Measurements from ENCODE around the gene BPTF. TPM values are rescaled to one million over a fixed set of nuclear protein-coding genes. Genes with fewer than 3 reads are reported as not detected.
"Not testable (repeated sequence)": the region's sequence is repeated elsewhere in the genome, so short reads cannot be mapped to it uniquely, and the experiment has no call there.

The BPTF gene
- total RNA-seq, 5 donors from 2014 or later (not counting 1 experiment from before 2014, with no cell fraction given) = 155 to 173 (median 168) TPM

- POLR2A ChIA-PET; H3K4me3 Mint-ChIP-seq; DNase-seq; H3K4me1 Mint-ChIP-seq; H3K27ac ChIP-seq (ENCODE audit: low read length); H3K4me3 ChIP-seq (ENCODE audit: control insufficient read depth in 1 of 2, extremely low read depth in 1 of 2, low read length in 1 of 2); H3K9me3 ChIP-seq; H3K4me1 ChIP-seq (ENCODE audit: control insufficient read depth in 1 of 2, extremely low read depth in 1 of 2, insufficient read depth in 2 of 2, low read length in 2 of 2); H3K27me3 ChIP-seq (replicated peaks in 1 of 2; ENCODE audit: control insufficient read depth in 2 of 2, extremely low read depth in 1 of 2, insufficient read depth in 2 of 2, low read length in 1 of 2); ATAC-seq (replicated peaks in 1 of 4); H3K27me3 Mint-ChIP-seq; CTCF ChIA-PET; H3K9me3 Mint-ChIP-seq: not testable (repeated sequence)
- H3K36me3 ChIP-seq (ENCODE audit: control insufficient read depth in 2 of 2, extremely low read depth in 1 of 2, insufficient read depth in 1 of 2, low read length in 1 of 2) = peaks cover 0 to 16% of the 10 kb centered on the region in 2 donors
- Mint-ChIP-seq H3K27ac (peak overlapping the region in 1 of 2 donors; percentile 6), H3K36me3 (peaks cover 20% of the 10 kb centered on the region)
- no CpG with 5 or more reads among the region's 3 CpGs for WGBS (ENCODE audit: insufficient coverage)
Measured at GRCh38 chr17:67980883-67981282, 155.6 kb downstream of the BPTF start.

DNA sequence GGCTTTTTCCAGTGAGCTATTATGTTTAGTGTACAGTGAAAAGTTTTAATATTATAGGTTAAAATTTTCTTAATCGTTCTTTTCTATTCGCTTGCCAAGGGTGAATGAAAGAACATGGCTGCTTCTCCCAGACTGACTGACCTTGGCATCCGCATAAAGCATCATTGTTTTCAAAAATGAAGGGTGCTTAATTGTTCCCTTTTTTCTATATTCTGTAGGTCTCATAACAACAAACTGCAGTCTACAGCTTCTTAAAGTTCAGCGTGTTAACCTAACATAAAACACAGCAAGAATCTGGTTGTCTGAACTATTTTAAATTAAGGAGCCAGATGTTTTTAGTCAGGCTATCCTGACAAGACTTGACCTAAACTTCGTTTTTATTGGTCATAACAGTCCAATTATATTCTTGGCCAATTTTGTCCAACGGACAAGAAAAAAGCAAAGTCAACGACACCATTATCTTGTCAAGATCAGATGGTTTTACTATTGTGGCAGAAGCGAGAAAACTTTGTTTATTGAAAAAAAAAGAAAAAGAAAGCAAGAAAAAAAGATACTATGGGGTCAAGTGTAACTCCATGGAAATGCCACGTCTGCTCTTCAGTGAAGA is 156.8 kb downstream of the BPTF start:
- WGBS (ENCODE audit: insufficient coverage) = 86% methylated on average over 4 of the region's 9 CpGs
- Histone ChIP-seq H3K9me3 (no peaks in the 10 kb centered on the region), H3K4me1 (ENCODE audit: control insufficient read depth in 1 of 2, extremely low read depth in 1 of 2, insufficient read depth in 2 of 2, low read length in 2 of 2) (no peaks in the 10 kb centered on the region), H3K27ac (ENCODE audit: low read length) (no peak overlapping the region), H3K4me3 (ENCODE audit: control insufficient read depth in 1 of 2, extremely low read depth in 1 of 2, low read length in 1 of 2) (no peak overlapping the region), H3K27me3 (replicated peaks in 1 of 2; ENCODE audit: control insufficient read depth in 2 of 2, extremely low read depth in 1 of 2, insufficient read depth in 2 of 2, low read length in 1 of 2) (no peaks in the 10 kb centered on the region), H3K36me3 (ENCODE audit: control insufficient read depth in 2 of 2, extremely low read depth in 1 of 2, insufficient read depth in 1 of 2, low read length in 1 of 2) (peaks cover 0 to 8% of the 10 kb centered on the region in 2 donors)
- ATAC-seq (replicated peaks in 1 of 4) = no peak
- ChIA-PET POLR2A (interaction anchor here in 1 of 2 donors (0.6 kb wide), 1 partner anchor 65 kb away, joined by 3 read pairs; no protein-coding TSS in a partner anchor), CTCF (interaction anchor here in 1 of 2 donors (0.7 kb wide), 1 partner anchor 18 kb away, joined by 4 read pairs; no protein-coding TSS in a partner anchor)
- Mint-ChIP-seq H3K27ac (no peak overlapping the region), H3K9me3 (no peaks in the 10 kb centered on the region), H3K36me3 (peaks cover 15% of the 10 kb centered on the region), H3K27me3 (no peaks in the 10 kb centered on the region), H3K4me3 (no peak overlapping the region), H3K4me1 (no peaks in the 10 kb centered on the region)
- no peak for DNase-seq

DNA sequence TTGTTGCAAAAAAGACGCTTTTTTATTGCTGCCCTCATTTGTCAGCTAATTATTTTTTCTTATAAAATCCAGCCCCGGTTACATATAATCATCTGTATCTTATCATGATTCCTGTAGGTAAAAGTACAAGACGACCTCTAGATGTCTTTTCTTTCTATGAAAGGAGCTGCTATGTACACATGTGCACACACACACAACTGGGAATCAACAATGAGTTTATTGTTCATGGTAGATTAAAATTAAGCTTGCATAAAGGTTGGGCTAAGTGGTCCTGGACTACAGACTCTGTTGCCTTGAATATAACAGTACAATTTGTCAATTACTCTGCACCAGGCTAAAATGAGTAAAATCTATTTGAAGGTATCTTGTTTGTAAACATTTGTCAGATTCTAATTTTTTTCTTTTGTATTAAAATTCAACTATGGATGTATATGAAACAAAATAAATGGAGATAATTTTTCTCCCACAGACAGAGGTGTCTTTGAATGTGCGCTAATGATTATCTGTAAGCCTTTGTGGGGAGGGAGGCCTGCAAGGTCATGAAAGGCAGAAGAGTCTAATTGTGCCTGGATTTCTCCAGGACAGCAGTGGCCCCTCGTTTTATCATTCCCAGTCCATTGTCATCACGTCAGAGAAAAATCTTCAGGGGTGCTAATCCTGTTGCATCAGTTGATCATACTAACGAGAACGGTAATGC is 157.5 kb downstream of the BPTF start:
- H3K36me3 ChIP-seq (ENCODE audit: control insufficient read depth in 2 of 2, extremely low read depth in 1 of 2, insufficient read depth in 1 of 2, low read length in 1 of 2) = peaks cover 0 to 8% of the 10 kb centered on the region in 2 donors
- H3K4me3 ChIP-seq (ENCODE audit: control insufficient read depth in 1 of 2, extremely low read depth in 1 of 2, low read length in 1 of 2) = no peak overlapping the region
- Mint-ChIP-seq H3K9me3 (no peaks in the 10 kb centered on the region), H3K27ac (no peak overlapping the region), H3K4me3 (no peak overlapping the region), H3K36me3 (peaks cover 14% of the 10 kb centered on the region), H3K4me1 (no peaks in the 10 kb centered on the region), H3K27me3 (no peaks in the 10 kb centered on the region)
- ChIA-PET CTCF (interaction anchor here in 1 of 2 donors (0.6 kb wide), 1 partner anchor 28 kb away, joined by 4 read pairs; no protein-coding TSS in a partner anchor), POLR2A (no interaction called here)
- no peaks in the 10 kb centered on the region for H3K4me1 ChIP-seq (ENCODE audit: control insufficient read depth in 1 of 2, extremely low read depth in 1 of 2, insufficient read depth in 2 of 2, low read length in 2 of 2)
- no peak for ATAC-seq (replicated peaks in 1 of 4)
- no peaks in the 10 kb centered on the region for H3K27me3 ChIP-seq (replicated peaks in 1 of 2; ENCODE audit: control insufficient read depth in 2 of 2, extremely low read depth in 1 of 2, insufficient read depth in 2 of 2, low read length in 1 of 2)
- no peaks in the 10 kb centered on the region for H3K9me3 ChIP-seq
- whole genome bisulfite sequencing (ENCODE audit: insufficient coverage) = 90% methylated on average over 2 of the region's 8 CpGs
- DNase-seq = no peak
- no peak overlapping the region for H3K27ac ChIP-seq (ENCODE audit: low read length)

GRCh38 chr17:67983383-67983688 is 158.0 kb downstream of the BPTF start:
- ATAC-seq (replicated peaks in 1 of 4) (no peak), DNase-seq (no peak)
- peaks cover 14% of the 10 kb centered on the region for H3K36me3 Mint-ChIP-seq
- H3K4me3 ChIP-seq (ENCODE audit: control insufficient read depth in 1 of 2, extremely low read depth in 1 of 2, low read length in 1 of 2) = no peak overlapping the region
- ChIA-PET CTCF (no interaction called here), POLR2A (no interaction called here)
- H3K36me3 ChIP-seq (ENCODE audit: control insufficient read depth in 2 of 2, extremely low read depth in 1 of 2, insufficient read depth in 1 of 2, low read length in 1 of 2) = peaks cover 0 to 8% of the 10 kb centered on the region in 2 donors
- no peaks in the 10 kb centered on the region for H3K9me3 Mint-ChIP-seq
- H3K27me3 Mint-ChIP-seq = no peaks in the 10 kb centered on the region
- H3K9me3 ChIP-seq = no peaks in the 10 kb centered on the region
- H3K4me1 ChIP-seq (ENCODE audit: control insufficient read depth in 1 of 2, extremely low read depth in 1 of 2, insufficient read depth in 2 of 2, low read length in 2 of 2) = no peaks in the 10 kb centered on the region
- WGBS (ENCODE audit: insufficient coverage) = 94% methylated on average over 2 of the region's 3 CpGs
- no peaks in the 10 kb centered on the region for H3K27me3 ChIP-seq (replicated peaks in 1 of 2; ENCODE audit: control insufficient read depth in 2 of 2, extremely low read depth in 1 of 2, insufficient read depth in 2 of 2, low read length in 1 of 2)
- H3K4me1 Mint-ChIP-seq = no peaks in the 10 kb centered on the region
- no peak overlapping the region for H3K27ac Mint-ChIP-seq
- H3K27ac ChIP-seq (ENCODE audit: low read length) = no peak overlapping the region
- no peak overlapping the region for H3K4me3 Mint-ChIP-seq

DNA sequence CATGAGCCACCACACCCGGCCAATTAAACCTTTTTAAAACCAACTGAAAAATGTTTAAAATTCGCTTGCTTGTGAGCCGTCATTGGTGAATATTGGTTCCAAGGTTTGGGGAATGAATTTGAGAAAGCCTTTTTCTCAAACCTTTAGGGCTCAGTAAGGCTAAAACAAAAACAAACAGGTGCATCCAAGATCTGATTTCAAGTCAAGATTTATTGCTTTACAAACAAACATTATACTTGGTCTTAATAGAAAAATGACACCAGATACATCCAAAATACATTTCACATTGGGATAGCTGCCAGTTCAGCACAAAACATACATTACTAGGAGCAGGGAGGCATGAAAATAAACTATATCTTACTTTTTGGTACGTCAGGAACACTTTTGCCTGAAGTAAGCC is 165.6 kb downstream of the BPTF start:
- Histone ChIP-seq H3K4me3 (ENCODE audit: control insufficient read depth in 1 of 2, extremely low read depth in 1 of 2, low read length in 1 of 2) (no peak overlapping the region), H3K27ac (ENCODE audit: low read length) (no peak overlapping the region), H3K36me3 (ENCODE audit: control insufficient read depth in 2 of 2, extremely low read depth in 1 of 2, insufficient read depth in 1 of 2, low read length in 1 of 2) (no peaks in the 10 kb centered on the region), H3K9me3 (no peaks in the 10 kb centered on the region), H3K4me1 (ENCODE audit: control insufficient read depth in 1 of 2, extremely low read depth in 1 of 2, insufficient read depth in 2 of 2, low read length in 2 of 2) (peaks cover 7 to 26% of the 10 kb centered on the region in 2 experiments), H3K27me3 (replicated peaks in 1 of 2; ENCODE audit: control insufficient read depth in 2 of 2, extremely low read depth in 1 of 2, insufficient read depth in 2 of 2, low read length in 1 of 2) (peaks cover 2 to 11% of the 10 kb centered on the region in 2 experiments)
- H3K27ac Mint-ChIP-seq = no peak overlapping the region
- ATAC-seq (replicated peaks in 1 of 4) = no peak
- H3K4me3 Mint-ChIP-seq = peak overlapping the region in 1 of 3 donors; percentile 14
- no CpG with 5 or more reads among the region's 4 CpGs for WGBS (ENCODE audit: insufficient coverage)
- ChIA-PET CTCF (no interaction called here), POLR2A (no interaction called here)
- no peak for DNase-seq
- H3K9me3 Mint-ChIP-seq = no peaks in the 10 kb centered on the region
- H3K27me3 Mint-ChIP-seq = peaks cover 7% of the 10 kb centered on the region in 2 donors
- peaks cover 18 to 27% (median 26%) of the 10 kb centered on the region in 3 donors for H3K4me1 Mint-ChIP-seq
- H3K36me3 Mint-ChIP-seq = no peaks in the 10 kb centered on the region

GRCh38 chr17:67992548-67993152 is 167.3 kb downstream of the BPTF start:
- Mint-ChIP-seq H3K27me3 (peaks cover 15 to 17% of the 10 kb centered on the region in 2 donors), H3K9me3 (no peaks in the 10 kb centered on the region), H3K4me1 (peaks cover 25 to 35% (median 33%) of the 10 kb centered on the region in 3 donors), H3K27ac (peak overlapping the region; percentile 72 to 84), H3K36me3 (no peaks in the 10 kb centered on the region), H3K4me3 (peak overlapping the region; percentile 91 to 94 (median 94))
- Histone ChIP-seq H3K4me1 (ENCODE audit: control insufficient read depth in 1 of 2, extremely low read depth in 1 of 2, insufficient read depth in 2 of 2, low read length in 2 of 2) (peaks cover 11 to 34% of the 10 kb centered on the region in 2 experiments), H3K27ac (ENCODE audit: low read length) (no peak overlapping the region), H3K36me3 (ENCODE audit: control insufficient read depth in 2 of 2, extremely low read depth in 1 of 2, insufficient read depth in 1 of 2, low read length in 1 of 2) (no peaks in the 10 kb centered on the region), H3K9me3 (no peaks in the 10 kb centered on the region), H3K27me3 (replicated peaks in 1 of 2; ENCODE audit: control insufficient read depth in 2 of 2, extremely low read depth in 1 of 2, insufficient read depth in 2 of 2, low read length in 1 of 2) (peaks cover 5 to 23% of the 10 kb centered on the region in 2 experiments), H3K4me3 (ENCODE audit: control insufficient read depth in 1 of 2, extremely low read depth in 1 of 2, low read length in 1 of 2) (peak overlapping the region; percentile 8 to 61)
- POLR2A ChIA-PET = no interaction called here
- ATAC-seq (replicated peaks in 1 of 4) (peak in 1 of 4 experiments; percentile 8), DNase-seq (peak in 1 of 35 experiments; percentile 40)
- CTCF ChIA-PET = interaction anchor here in 1 of 2 donors (0.7 kb wide), 1 partner anchor 63 kb away, joined by 4 read pairs; no protein-coding TSS in a partner anchor
- WGBS (ENCODE audit: insufficient coverage) = 13% methylated on average over 16 of the region's 18 CpGs
